Fibroblast of lung (primary cell): ENCODE results near the gene OR51S1. TPM values are rescaled to one million over a fixed set of nuclear protein-coding genes. Genes with fewer than 3 reads are reported as not detected.

Experiments
- DNase-seq, 2 donors: peaks; one replicate each; pipeline versions ENCODE4 v3.0.0 to v3.0.0-alpha.2; 2010; ENCODE audit warnings: low read depth in 2 of 2
- H2AFZ ChIP-seq: 2 replicates; pipeline ENCODE4 v1.5.1; 2012; ENCODE audit warnings: low read length, control low read depth, inconsistent platforms
- H3K27ac ChIP-seq: 2 replicates; pipeline ENCODE4 v1.5.1; 2011; ENCODE audit warnings: low read length, control low read depth; ENCODE audit not compliant: insufficient read depth
- H3K27me3 ChIP-seq: 2 replicates; pipeline ENCODE4 v1.5.1; 2011; ENCODE audit warnings: mild to moderate bottlenecking, low read length; ENCODE audit not compliant: control insufficient read depth, insufficient read depth
- H3K36me3 ChIP-seq: 2 replicates; pipeline ENCODE4 v1.5.1; 2011; ENCODE audit warnings: low read length; ENCODE audit not compliant: control insufficient read depth, insufficient read depth
- H3K4me1 ChIP-seq: 2 replicates; pipeline ENCODE4 v1.5.1; 2011; ENCODE audit warnings: low read length; ENCODE audit not compliant: control insufficient read depth, insufficient read depth; ENCODE audit errors: extremely low read depth
- H3K4me2 ChIP-seq: 2 replicates; pipeline ENCODE4 v1.5.1; 2011; ENCODE audit warnings: low read length, control low read depth; ENCODE audit not compliant: insufficient read depth; ENCODE audit errors: extremely low read depth
- H3K4me3 ChIP-seq, 4 experiments: fragments of 200-600 bp in 1 of 4; sonication (generic) in 1 of 4; replicated peaks in 1 of 4; 2 replicates each; pipeline ENCODE4 v1.5.1; 2011 to 2016; ENCODE audit warnings: low read length in 4 of 4, low read depth in 3 of 4, mild to moderate bottlenecking in 3 of 4, control low read depth in 2 of 4, inconsistent platforms in 1 of 4, mixed read lengths in 1 of 4; ENCODE audit not compliant: insufficient read depth in 1 of 4; ENCODE audit errors: control extremely low read depth in 1 of 4
- H3K79me2 ChIP-seq: 2 replicates; pipeline ENCODE4 v1.5.1; 2012; ENCODE audit warnings: mild to moderate bottlenecking, low read length, inconsistent platforms; ENCODE audit not compliant: control insufficient read depth, insufficient read depth
- H3K9ac ChIP-seq: 2 replicates; pipeline ENCODE4 v1.5.1; 2011; ENCODE audit warnings: mild to moderate bottlenecking, low read length, control low read depth; ENCODE audit not compliant: insufficient read depth
- H3K9me3 ChIP-seq: 2 replicates; pipeline ENCODE4 v1.5.1; 2012; ENCODE audit warnings: low read depth, low read length; ENCODE audit not compliant: control insufficient read depth, insufficient read depth
- H4K20me1 ChIP-seq: 2 replicates; pipeline ENCODE4 v1.5.1; 2011; ENCODE audit warnings: low read length; ENCODE audit not compliant: control insufficient read depth, insufficient read depth; ENCODE audit errors: extremely low read depth
- CTCF ChIP-seq, 2 donors: IDR thresholded peaks in 1 of 2; conservative IDR thresholded peaks in 1 of 2; 1 replicate in 1 of 2; 2 replicates in 1 of 2; pipeline ENCODE4 v1.5.1; 2011 to 2012; ENCODE audit warnings: low read length in 2 of 2, control low read depth in 1 of 2, inconsistent platforms in 1 of 2, low read depth in 1 of 2, mild to moderate bottlenecking in 1 of 2
- EZH2 ChIP-seq: IDR thresholded peaks from 2 replicates; pipeline ENCODE4 v1.5.1; 2012; ENCODE audit warnings: low read length, control low read depth, mild to moderate bottlenecking; ENCODE audit errors: missing control alignments
- polyA plus RNA-seq, 2 donors: library from polyadenylated mRNA; depleted of rRNA in 1 of 2; stranded (reverse) in 1 of 2; unstranded in 1 of 2; fragments of >200 nt; gene quantifications; 2 replicates each; pipeline ENCODE4 v1.2.1, GENCODE V29; 2011 to 2012; ENCODE audit warnings: missing spikeins in 1 of 2
- total RNA-seq: library from RNA; depleted of rRNA; stranded (reverse); fragments of >200 nt; gene quantifications from 2 replicates; pipeline ENCODE4 v1.2.1, GENCODE V29; 2014

The OR51S1 gene
- total and polyA plus RNA-seq, 2 donors (not counting 1 experiment from before 2014, with no cell fraction given): not detected

GRCh38 chr11:4851033-4851432 lies 2.0 kb upstream of the OR51S1 start:
- Histone ChIP-seq H3K27ac (no peak overlapping the region), H2AFZ (peak overlapping the region; percentile 30), H3K36me3 (no peaks in the 10 kb centered on the region), H3K27me3 (no peaks in the 10 kb centered on the region), H4K20me1 (no peaks in the 10 kb centered on the region), H3K4me2 (no peak overlapping the region), H3K9me3 (no peaks in the 10 kb centered on the region), H3K9ac (no peak overlapping the region), H3K4me3 (no peak overlapping the region), H3K4me1 (no peaks in the 10 kb centered on the region), H3K79me2 (no peaks in the 10 kb centered on the region)
- DNase-seq: peak in 1 of 2 donors; percentile 25
- TF ChIP-seq EZH2 (no peak), CTCF (conservative IDR thresholded peaks at IDR 0.05 in 1 of 2, IDR thresholded peaks at IDR 0.05 in 1 of 2; ENCODE audit: low read depth in 1 of 2, low read length in 2 of 2) (no peak)

GRCh38 chr11:4839851-4840549 lies 9.0 kb downstream of the OR51S1 start:
- no peaks in the 10 kb centered on the region for H4K20me1 ChIP-seq

GRCh38 chr11:4830909-4831308 lies 18.1 kb downstream of the OR51S1 start:
- no peak for DNase-seq
- Histone ChIP-seq H3K4me1 (no peaks in the 10 kb centered on the region), H3K4me2 (no peak overlapping the region), H3K79me2 (no peaks in the 10 kb centered on the region), H3K9me3 (no peaks in the 10 kb centered on the region), H4K20me1 (no peaks in the 10 kb centered on the region), H2AFZ (no peak overlapping the region), H3K4me3 (no peak overlapping the region), H3K27me3 (no peaks in the 10 kb centered on the region), H3K36me3 (no peaks in the 10 kb centered on the region), H3K27ac (no peak overlapping the region), H3K9ac (no peak overlapping the region)
- TF ChIP-seq EZH2 (no peak), CTCF (conservative IDR thresholded peaks at IDR 0.05 in 1 of 2, IDR thresholded peaks at IDR 0.05 in 1 of 2; ENCODE audit: low read depth in 1 of 2, low read length in 2 of 2) (no peak)

More at GRCh38 chr11:4839851-4840549, 9.0 kb downstream of the OR51S1 start:
- H3K27me3 ChIP-seq: no peaks in the 10 kb centered on the region
- DNase-seq: no peak
- H3K36me3 ChIP-seq: no peaks in the 10 kb centered on the region
- no peaks in the 10 kb centered on the region for H3K9me3 ChIP-seq
- no peaks in the 10 kb centered on the region for H3K79me2 ChIP-seq
- H3K27ac ChIP-seq: no peak overlapping the region
- no peak overlapping the region for H3K4me2 ChIP-seq
- H3K4me1 ChIP-seq: no peaks in the 10 kb centered on the region
- TF ChIP-seq EZH2 (no peak), CTCF (conservative IDR thresholded peaks at IDR 0.05 in 1 of 2, IDR thresholded peaks at IDR 0.05 in 1 of 2; ENCODE audit: low read depth in 1 of 2, low read length in 2 of 2) (no peak)
- no peak overlapping the region for H2AFZ ChIP-seq
- H3K9ac ChIP-seq: no peak overlapping the region
- H3K4me3 ChIP-seq: no peak overlapping the region
